ENCODE results near the gene THRB. TPM values are rescaled to one million over a fixed set of nuclear protein-coding genes. Genes with fewer than 3 reads are reported as not detected.

THRB gene
- total and polyA plus RNA-seq, 8 donors = 3.6 to 47.3 (median 14.5) TPM

GRCh38 chr3:24315356-24315755 lies 179.3 kb downstream of the THRB start:
- H3K27me3 ChIP-seq = no peaks in the 10 kb centered on the region
- H3K9me3 ChIP-seq = peaks cover 0 to 3% (median 0%) of the 10 kb centered on the region in 4 donors
- H3K4me1 ChIP-seq = peaks cover 0 to 10% (median 5%) of the 10 kb centered on the region in 4 donors
- TF ChIP-seq CTCF (IDR thresholded peaks at IDR 0.05) (no peak), POLR2A (IDR thresholded peaks at IDR 0.05) (no peak), POLR2AphosphoS5 (IDR thresholded peaks at IDR 0.05) (no peak), EP300 (IDR thresholded peaks at IDR 0.05) (no peak)
- no peak overlapping the region for H3K27ac ChIP-seq
- WGBS, 5 donors = 86 to 96% (median 94%) methylated on average over 7 of the region's 7 CpGs
- intact Hi-C loops (cut with DNase I; ENCODE audit: low total_unique reads) = no loop called here
- no peak for DNase-seq
- H3K4me3 ChIP-seq = no peak overlapping the region
- H3K36me3 ChIP-seq = peaks cover 0 to 7% (median 0%) of the 10 kb centered on the region in 4 donors

GRCh38 chr3:24311881-24312280 lies 182.8 kb downstream of the THRB start:
- no peak for DNase-seq
- no peaks in the 10 kb centered on the region for H3K36me3 ChIP-seq

DNA sequence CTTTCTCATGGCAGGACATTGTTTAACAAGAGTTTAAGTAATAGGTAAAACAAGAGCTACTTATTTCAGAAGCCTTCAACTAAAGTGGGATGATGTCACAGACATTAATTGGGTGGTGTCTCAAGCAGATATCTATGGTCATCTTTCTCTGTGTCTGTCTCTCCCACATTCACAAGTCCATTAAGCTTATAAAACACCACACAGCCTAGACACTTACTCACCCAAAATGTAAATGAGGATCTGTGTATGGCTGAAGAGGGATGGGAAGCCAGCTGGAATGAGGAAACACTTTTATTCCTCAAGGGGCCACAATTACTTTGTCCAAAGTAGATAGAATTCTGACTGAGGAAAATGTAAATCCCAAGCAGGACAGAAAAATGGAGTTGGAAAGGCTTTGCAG lies 183.8 kb downstream of the THRB start:
- intact Hi-C loops (cut with DNase I; ENCODE audit: low total_unique reads) = no loop called here
- H3K27me3 ChIP-seq = no peaks in the 10 kb centered on the region
- no peaks in the 10 kb centered on the region for H3K9me3 ChIP-seq
- peaks cover 5 to 33% (median 14%) of the 10 kb centered on the region in 4 donors for H3K4me1 ChIP-seq
- TF ChIP-seq POLR2AphosphoS5 (IDR thresholded peaks at IDR 0.05) = no peak
- TF ChIP-seq CTCF (IDR thresholded peaks at IDR 0.05) = no peak
- TF ChIP-seq POLR2A (IDR thresholded peaks at IDR 0.05) = no peak
- TF ChIP-seq EP300 (IDR thresholded peaks at IDR 0.05) = no peak
- H3K27ac ChIP-seq = no peak overlapping the region
- H3K4me3 ChIP-seq = no peak overlapping the region
- no peak for DNase-seq
- no peaks in the 10 kb centered on the region for H3K36me3 ChIP-seq

More at GRCh38 chr3:24311881-24312280, 182.8 kb downstream of the THRB start:
- Histone ChIP-seq H3K27me3 (no peaks in the 10 kb centered on the region), H3K27ac (no peak overlapping the region), H3K4me1 (peaks cover 0 to 24% (median 10%) of the 10 kb centered on the region in 4 donors), H3K4me3 (no peak overlapping the region), H3K9me3 (no peaks in the 10 kb centered on the region)
- TF ChIP-seq POLR2A (IDR thresholded peaks at IDR 0.05) = no peak
- TF ChIP-seq CTCF (IDR thresholded peaks at IDR 0.05) = no peak
- no peak for TF ChIP-seq POLR2AphosphoS5 (IDR thresholded peaks at IDR 0.05)
- no peak for TF ChIP-seq EP300 (IDR thresholded peaks at IDR 0.05)
- WGBS, 5 donors = 69 to 88% (median 84%) methylated on average over 2 of the region's 2 CpGs
- intact Hi-C loops (cut with DNase I; ENCODE audit: low total_unique reads) = no loop called here

GRCh38 chr3:24306518-24306917 lies 188.1 kb downstream of the THRB start:
- intact Hi-C loops (cut with DNase I; ENCODE audit: low total_unique reads) = no loop called here
- DNase-seq = no peak
- Histone ChIP-seq H3K4me1 (peaks cover 7 to 35% (median 20%) of the 10 kb centered on the region in 4 donors), H3K4me3 (no peak overlapping the region), H3K27ac (peak overlapping the region in 3 of 5 donors; percentile 30 to 57 (median 41)), H3K36me3 (no peaks in the 10 kb centered on the region), H3K27me3 (no peaks in the 10 kb centered on the region), H3K9me3 (no peaks in the 10 kb centered on the region)
- 33 to 56% (median 45%) methylated on average over 3 of the region's 3 CpGs for WGBS, 5 donors
- no peak for TF ChIP-seq EP300 (IDR thresholded peaks at IDR 0.05)
- no peak for TF ChIP-seq POLR2A (IDR thresholded peaks at IDR 0.05)
- no peak for TF ChIP-seq CTCF (IDR thresholded peaks at IDR 0.05)
- TF ChIP-seq POLR2AphosphoS5 (IDR thresholded peaks at IDR 0.05) = no peak
